HG03432 (cell line): Measurements from ENCODE around the gene HOXC6.

Experiments used
- ATAC-seq: cut with Tn5 transposase; IDR thresholded peaks from one replicate; pipeline ENCODE4 v1.9.1; 2021; ENCODE audit warnings: mild to moderate bottlenecking, moderate library complexity; ENCODE audit not compliant: unreplicated experiment

The HOXC6 gene

DNA sequence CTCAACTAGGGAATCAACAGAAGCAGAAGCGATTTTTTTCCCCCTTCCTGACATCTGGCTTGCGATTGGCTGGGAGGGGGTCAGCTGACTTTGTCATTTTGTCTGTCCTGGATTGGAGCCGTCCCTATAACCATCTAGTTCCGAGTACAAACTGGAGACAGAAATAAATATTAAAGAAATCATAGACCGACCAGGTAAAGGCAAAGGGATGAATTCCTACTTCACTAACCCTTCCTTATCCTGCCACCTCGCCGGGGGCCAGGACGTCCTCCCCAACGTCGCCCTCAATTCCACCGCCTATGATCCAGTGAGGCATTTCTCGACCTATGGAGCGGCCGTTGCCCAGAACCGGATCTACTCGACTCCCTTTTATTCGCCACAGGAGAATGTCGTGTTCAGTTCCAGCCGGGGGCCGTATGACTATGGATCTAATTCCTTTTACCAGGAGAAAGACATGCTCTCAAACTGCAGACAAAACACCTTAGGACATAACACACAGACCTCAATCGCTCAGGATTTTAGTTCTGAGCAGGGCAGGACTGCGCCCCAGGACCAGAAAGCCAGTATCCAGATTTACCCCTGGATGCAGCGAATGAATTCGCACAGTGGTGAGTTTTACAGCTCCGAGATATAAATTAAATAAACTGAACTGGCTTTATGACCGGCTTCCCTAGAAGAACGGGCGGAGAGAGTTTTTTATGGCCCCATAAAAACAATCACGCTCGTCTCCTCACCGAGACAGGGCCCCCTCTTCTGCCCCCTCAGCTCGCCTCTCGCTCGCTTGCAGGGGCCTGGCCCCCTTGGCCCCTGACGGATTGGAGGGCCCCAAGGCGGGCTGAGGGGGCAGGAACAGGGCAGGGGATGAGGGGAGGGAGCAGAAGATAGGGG is at the start of gene HOXC6:
HOXC6 (plus strand) TSS at position 127 of the 888 bp plus-strand sequence; CDS start at position 209, 82 bp downstream.
- ATAC-seq = no peak

DNA sequence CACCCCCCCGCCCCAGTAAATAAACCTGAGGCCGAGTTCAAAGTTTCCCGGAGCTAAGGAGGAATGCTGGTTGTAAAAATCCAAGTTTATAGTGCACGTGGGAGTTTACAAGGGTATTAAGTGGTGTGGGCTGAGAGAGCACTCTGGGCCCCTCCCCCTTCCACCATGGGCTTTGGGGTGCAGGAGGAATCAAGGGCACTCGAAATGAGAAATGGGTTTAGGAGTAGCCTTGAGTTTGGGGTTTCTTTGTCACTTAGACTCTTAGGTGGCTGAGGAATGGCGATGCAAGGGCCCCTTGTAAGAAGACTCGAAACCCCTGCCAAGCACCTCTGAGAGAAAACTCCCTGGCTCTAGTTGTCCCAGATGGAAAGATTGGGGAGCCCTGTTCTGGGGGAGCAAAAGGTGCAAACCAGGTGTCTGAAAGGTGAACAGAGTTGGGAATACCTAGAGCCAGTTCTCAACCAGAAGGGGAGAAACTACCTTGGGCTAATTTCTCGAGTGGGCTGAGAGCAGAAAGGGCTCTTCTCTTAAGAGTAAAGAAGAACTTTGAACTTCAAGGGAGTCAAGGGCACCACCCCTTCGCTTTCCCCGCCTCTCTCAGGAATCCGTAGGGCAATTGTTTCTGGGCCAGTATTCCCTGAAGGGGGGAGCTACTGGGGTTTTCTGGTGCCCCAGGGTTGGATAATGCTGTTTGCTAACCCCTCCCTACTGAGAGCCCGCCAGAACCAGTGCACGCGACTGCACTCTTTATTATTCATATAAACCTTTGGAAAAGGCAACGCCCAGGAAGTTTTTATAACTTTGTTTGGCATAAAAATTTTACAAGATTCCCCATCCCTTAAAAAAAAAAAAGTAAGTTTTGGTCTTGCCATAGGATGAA is 49.5 kb upstream of the HOXC6 start:
- ATAC-seq = no peak

DNA sequence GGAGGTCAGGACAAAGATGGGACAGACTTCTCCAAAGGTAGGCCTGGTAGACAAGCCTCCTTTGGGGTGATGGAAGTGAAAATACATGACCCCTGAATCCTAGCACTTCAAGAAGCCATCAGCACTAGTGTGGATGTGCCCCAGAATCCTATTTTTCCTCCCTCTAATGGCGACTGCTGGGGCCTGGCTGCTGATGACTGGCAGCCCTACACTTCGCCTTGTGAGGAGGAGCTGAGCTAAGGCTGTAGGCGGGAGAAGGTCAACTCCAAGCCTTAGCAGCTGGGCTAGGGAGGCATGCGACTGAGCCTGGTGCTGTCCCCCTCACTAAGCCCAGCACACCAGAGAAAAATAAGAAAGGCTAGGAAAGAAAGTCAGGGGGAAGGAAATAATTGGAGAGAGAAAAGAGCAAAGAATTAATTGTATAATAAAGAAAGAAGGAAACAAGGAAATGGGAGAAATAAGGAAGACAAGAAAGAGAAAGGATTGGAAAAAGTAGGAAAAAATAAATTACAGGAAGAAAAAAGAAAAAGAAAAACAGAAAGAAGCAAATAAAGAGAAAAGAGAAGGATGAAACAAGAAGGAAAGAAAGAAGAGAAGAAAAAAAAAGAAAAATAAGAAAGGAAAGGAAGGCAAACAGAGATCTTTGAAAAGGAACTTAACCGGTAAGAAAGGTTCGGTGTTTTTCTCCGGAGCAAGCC is 48.0 kb upstream of the HOXC6 start:
- ATAC-seq = no peak

DNA sequence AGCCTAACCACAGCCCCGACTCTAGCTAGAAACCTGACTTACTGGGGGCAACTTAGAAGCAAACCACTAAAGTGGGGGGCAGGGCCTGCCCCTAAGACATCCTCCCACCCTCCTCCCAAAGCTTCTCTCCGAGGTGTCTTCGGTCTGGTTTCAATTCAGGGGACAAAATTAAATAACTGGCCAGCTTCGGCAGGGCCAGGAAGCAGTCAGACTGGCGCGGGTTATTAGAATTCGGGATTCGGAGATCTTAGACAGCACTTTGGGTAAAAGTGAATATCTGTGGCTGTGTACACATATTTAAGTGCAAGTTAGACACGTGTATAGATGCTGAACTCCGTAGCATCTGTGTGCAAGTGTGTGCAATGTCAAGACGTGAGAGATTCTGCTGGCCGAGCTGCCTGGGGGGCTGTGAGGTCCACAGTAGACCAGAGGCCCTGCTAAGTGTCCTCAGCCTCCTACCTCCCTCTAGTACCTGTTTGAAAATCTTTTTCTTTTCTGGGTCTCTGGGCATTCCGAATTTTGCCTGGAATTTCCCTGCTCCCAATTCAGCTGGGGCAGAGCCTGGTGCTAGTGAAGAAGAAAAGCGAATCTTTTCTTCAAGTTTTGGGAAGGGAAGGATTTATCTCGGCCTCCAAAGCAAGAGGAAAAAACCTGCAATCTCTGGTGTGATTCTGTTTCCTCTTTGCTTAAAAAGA is 47.3 kb upstream of the HOXC6 start:
- no peak for ATAC-seq

DNA sequence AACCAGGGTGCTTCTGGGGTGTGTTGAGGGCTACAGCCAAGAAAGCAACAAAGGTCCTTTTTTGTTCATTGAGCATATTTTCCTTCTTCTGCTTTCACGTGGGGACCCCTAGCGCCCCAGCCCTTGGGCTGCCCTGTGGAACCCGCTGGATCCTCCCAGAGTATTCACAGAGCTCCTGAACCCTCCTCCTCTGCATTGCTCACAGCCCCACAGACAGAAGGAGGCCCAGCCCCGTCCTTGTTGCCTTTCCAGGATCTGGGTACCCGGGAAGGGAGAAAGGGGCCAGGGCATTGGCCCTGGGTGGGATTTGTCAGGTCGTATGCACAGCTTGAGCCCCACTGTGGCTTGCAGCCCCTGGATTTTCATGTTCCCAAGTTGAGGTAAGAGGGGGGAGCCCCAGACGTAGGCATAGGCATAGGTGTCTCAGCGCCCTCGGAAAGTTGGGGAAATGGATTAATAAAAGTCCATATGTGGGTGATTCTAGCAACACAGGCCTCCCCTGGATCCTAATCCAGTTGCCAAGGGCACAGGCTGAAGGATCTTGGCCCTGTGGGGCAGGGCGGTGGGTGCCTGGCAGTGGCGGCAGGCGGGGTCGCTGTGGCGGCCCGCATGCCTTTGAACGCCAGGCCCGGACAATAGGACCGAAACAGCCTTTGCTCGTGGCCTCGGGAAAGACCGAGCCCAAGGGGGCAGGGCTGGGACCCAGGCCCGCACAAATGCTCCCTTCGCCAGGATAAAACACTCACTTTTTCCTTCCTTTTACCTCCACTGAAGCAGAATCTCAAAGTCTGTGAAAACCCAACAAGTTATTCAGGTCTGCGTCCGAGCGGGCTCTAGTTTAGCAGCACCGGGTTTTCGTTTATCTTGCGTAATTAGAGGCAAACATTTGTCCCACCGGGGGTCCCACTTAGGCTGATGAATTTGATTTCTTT is 46.3 kb upstream of the HOXC6 start:
- ATAC-seq = no peak

DNA sequence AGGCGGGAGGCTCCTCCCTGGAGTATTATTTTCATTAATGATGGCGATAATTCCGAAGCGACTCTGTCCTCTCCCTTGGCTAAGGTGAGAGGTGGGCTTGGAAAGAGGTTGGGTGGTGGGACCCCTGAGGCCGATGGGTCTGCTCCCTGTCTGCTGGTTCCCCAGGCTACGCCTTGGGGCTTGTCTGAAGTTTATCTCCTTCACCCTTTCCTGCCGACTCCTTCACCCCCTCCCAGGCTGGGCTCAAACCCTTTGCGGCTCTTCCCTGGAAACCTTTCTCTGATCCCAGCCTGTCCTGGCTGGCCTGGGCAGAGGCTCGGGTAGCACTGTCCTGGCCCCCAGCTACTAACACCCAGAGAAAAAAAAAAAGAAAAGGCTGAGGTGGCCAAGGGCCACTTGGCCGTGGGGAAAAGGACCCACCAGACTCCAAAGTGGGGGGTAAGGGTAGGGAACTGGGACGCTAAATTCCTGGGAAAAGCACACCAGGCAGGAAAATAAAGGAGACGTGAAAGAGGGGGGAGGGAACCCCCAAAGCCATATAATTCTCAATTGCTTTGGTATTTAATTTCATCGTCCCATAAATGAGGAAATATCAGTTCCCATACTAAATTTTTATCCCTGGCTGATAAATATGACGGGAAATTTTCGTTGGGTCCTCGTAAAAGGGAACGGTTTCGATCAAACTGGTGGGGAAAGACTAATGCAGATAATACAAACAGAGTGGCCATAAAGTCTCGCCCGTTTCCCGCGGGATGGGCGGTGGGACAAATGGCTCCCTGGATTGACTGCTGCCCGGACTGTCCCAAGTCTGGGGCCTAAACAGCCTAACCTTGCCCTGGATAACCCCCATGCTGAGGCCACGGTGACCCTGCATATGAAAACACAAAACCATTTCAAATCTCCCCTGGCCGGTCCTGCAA is 45.3 kb upstream of the HOXC6 start:
- no peak for ATAC-seq

DNA sequence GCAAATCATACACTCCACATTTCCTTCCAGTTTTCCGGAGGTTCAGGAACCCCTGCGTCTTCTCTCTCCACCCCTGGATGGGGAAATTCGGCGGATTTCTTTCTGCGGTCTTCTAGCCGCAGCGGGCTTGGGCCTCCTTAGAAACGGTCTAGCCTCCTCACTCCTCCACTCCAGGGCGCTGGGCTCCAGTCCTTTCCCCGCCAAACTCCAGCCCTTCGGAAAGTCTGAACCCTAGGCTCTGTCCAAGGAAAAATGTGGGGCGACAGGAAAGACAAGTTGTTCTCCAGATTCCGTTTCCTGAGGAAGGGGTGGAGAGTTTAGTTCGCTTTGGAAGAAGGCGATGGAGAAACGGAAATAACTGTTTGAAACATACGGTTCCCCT is 44.7 kb upstream of the HOXC6 start:
- no peak for ATAC-seq

DNA sequence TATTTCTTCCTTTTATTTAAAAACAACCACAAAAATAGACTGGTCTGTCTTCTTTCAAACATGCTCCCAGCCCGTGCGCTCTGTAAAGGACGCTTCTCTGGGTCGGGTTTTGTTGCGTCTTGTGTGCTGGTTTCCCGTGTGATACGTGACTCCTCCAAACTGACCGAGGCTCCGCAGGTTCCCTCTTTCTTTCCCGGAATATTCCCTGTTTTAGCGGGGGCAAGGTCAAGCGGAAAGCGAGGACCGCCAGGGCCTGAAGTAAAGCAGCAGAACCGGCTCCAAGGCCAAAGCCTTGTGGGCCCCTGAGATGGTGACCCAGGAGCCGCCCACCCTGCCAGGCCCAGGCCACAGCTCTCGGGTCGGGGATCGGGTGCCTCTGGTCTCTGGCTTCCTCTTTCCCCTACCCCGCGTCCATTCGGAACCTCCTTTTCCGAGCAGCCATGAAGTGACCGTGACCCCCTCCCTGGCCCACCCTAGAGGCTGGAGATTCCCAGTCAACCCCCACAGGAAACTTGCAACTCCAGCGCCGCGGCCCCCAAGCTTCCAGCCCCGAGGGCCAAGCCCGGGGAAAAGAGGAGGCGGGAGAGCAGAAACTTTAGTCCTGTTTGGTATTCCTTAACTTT is 44.2 kb upstream of the HOXC6 start:
- ATAC-seq = no peak

DNA sequence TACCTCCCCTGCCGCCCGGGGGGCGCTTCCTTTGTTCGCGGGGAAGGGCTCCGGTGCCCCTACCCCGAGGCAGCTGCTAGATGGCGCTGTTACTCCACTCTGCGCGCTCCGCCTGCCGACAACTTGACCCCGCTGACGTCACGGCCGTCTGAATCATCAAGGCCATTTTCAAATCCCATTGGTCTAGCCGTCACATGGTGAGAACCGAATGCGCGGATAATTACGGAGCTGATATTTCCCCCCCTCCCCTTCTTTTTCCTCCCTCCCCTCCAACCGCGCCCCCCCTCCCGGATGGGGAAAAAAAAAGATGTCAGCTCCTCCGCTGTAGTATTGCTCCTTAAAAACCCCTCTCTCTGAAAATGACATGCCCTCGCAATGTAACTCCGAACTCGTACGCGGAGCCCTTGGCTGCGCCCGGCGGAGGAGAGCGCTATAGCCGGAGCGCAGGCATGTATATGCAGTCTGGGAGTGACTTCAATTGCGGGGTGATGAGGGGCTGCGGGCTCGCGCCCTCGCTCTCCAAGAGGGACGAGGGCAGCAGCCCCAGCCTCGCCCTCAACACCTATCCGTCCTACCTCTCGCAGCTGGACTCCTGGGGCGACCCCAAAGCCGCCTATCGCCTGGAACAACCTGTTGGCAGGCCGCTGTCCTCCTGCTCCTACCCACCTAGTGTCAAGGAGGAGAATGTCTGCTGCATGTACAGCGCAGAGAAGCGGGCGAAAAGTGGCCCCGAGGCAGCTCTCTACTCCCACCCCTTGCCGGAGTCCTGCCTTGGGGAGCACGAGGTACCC is 43.1 kb upstream of the HOXC6 start, which contains the start of gene HOXC10:
HOXC10 (plus strand) TSS at position 246 of the 791 bp plus-strand sequence; CDS start at position 360, 114 bp downstream.
- ATAC-seq = peak; percentile 60

DNA sequence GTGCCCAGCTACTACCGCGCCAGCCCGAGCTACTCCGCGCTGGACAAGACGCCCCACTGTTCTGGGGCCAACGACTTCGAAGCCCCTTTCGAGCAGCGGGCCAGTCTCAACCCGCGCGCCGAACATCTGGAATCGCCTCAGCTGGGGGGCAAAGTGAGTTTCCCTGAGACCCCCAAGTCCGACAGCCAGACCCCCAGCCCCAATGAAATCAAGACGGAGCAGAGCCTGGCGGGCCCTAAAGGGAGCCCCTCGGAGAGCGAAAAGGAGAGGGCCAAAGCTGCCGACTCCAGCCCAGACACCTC is 42.6 kb upstream of the HOXC6 start:
- no peak for ATAC-seq

DNA sequence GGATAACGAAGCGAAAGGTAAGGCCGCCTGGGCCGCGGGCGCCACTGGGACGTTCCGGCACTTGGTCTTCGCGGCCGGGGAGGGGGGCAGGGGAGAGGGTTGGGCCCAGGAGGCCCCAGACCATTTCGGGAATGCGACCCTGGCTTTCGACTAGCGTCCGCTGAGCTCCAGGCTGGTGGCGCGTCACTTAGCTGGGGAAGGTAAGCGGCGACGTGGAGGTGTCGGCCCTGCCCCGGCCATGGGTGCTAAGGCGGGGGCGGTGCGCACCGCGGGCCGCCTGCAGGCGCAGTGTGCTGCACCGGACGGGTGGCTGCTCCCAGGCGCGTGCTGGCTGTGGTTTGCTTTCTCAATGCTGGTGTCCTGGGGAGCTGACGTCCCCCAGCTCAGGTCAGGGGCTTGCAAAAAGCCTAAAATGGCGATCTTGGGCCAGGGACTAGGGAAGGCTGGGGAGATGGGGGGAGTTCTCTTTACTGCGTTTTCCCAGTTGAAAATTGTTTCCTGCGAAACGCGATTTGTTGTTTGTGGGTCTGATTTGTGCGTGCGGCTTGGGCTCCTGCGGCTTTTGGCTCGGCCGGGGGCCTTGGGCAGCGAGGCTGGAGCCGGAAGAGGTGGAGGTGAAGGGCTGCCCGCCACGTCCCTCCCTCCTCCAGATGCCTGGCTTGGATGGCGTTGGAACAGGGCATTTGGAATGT is 42.1 kb upstream of the HOXC6 start:
- no peak for ATAC-seq

DNA sequence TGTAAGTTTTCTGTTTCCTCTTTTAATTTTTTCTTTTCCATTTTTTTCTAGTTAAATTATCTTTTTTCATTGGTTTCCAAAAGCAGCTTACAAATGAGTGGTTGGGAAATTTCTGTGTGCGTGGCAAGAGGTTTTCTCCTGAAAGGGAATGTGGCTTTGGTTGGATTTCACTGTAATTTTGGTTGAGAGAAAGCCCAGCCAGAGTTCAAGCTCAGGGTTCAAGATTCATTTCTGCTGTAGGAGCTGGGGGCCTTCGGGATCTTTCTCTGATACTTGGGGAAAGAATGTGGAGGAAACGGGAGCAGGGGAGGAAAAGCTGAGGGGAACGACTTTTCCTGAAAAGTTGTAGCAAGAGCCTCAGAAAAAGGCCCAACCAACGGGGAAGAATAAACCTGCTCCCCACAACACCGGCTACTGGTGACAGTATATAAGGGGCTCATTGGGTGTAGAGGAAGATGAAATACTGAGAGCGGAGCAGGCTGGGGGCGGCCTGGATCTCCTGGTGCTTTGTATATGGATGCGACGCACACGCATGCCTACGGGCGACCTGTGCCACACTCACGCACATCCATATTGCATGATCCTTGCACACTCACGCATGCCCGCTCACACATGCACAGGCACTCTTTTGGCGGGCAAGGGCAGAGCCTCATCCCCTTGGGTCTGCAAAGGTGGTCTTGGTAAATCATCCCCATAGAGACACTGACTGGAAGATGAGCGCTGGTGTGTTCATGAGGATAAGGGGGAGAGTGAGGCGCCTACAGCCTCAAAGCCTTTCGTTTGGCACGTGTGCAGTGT is 41.4 kb upstream of the HOXC6 start:
- no peak for ATAC-seq

DNA sequence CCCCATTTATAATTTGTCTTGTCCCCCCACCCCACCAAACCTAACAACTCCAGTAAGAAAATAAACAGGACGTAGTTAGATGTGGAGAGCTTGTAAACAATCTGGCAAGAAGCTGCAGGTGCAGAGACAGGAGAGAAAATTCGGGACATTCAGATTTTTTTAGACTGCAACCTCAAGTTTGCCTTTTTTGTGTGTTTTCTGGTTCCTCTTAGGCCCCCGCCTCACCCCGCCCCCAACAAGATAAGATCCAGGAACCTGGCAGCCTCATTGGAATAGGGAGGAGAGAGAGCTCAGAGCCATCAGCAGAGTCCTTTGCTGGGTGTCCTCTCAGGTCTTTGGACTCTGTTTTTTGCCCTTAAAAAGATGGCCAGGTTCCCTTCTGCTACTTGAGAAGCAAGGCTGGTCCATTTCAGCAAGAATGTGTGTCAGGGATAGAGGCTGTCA is 40.4 kb upstream of the HOXC6 start:
- ATAC-seq = no peak

DNA sequence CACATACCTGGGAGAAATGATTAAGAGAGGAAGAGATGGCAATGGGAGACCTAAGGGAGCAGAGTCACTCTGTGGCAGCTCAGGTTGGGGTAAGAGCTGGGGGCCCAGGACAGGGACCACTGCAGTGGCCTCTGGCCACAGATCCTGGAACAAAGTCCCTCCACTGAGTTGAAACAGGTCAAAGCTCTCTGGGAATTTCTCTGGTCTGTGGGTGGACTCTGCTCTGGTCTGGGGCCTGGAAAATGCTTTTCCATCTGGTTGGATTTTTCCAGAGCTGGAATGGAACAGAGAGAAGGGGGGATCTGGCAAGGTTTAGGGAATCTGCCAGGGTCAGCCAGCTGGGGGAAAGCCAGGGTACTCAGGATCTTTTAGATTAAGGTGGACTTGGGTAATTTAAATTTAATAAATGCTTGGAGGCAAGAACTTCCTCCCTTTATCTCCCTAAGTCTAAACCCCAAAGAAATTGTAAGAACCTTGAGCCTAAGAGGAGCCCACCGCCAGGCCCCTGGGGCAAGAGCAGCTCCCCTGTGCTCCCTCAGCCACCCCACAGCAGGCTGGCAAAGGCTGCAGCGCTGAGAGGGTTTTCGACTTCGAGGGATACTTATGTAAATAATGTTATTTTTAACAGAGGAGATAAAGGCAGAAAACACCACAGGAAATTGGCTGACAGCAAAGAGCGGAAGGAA is 39.6 kb upstream of the HOXC6 start:
- peak; percentile 10 for ATAC-seq
